Esophagus squamous epithelium (tissue), 5 donors: ENCODE results near the gene TNS1. TPM values are rescaled to one million over a fixed set of nuclear protein-coding genes. Genes with fewer than 3 reads are reported as not detected.
A peak's percentile ranks its signal among the peaks of the same experiment; 100 is the strongest.

Experiments
- DNase-seq: peaks from one replicate; lab custom pipeline; 2025; lab: John Stamatoyannopoulos, UW
- H3K27ac ChIP-seq, 4 donors: fragments of 200-600 bp; sonication (generic); one replicate each; pipeline ENCODE4 v1.5.1; 2016 to 2019; ENCODE audit warnings: mild to moderate bottlenecking in 1 of 4
- H3K27me3 ChIP-seq, 4 donors: fragments of 200-600 bp; sonication (generic); 1 replicate in 3 of 4; 2 replicates in 1 of 4; pipeline versions ENCODE4 v1.5.1 to v1.6.0; 2017 to 2021; ENCODE audit warnings: antibody characterized with exemption in 1 of 4
- H3K36me3 ChIP-seq, 3 donors: fragments of 200-600 bp; sonication (generic); one replicate each; pipeline ENCODE4 v1.5.1; 2016 to 2019
- H3K4me1 ChIP-seq, 3 donors: fragments of 200-600 bp; sonication (generic); one replicate each; pipeline ENCODE4 v1.5.1; 2017 to 2019
- H3K4me3 ChIP-seq, 4 donors: fragments of 200-600 bp; sonication (generic); 1 replicate in 3 of 4; 2 replicates in 1 of 4; pipeline ENCODE4 v1.5.1; 2016 to 2019; ENCODE audit warnings: mild to moderate bottlenecking in 2 of 4, moderate library complexity in 1 of 4
- H3K9me3 ChIP-seq, 3 donors: fragments of 200-600 bp; sonication (generic); one replicate each; pipeline ENCODE4 v1.5.1; 2016 to 2019
- CTCF ChIP-seq, 6 experiments: fragments of 450-650 bp in 4 of 6; fragments of 200-600 bp in 2 of 6; sonication (generic) in 2 of 6; IDR thresholded peaks; one replicate each; pipeline ENCODE4 v1.5.1; 2016 to 2019; ENCODE audit warnings: antibody characterized with exemption in 6 of 6, mild to moderate bottlenecking in 4 of 6, moderate library complexity in 4 of 6
- POLR2A ChIP-seq, 4 donors: fragments of 450-650 bp; IDR thresholded peaks; one replicate each; pipeline ENCODE4 v1.6.1; 2017; ENCODE audit warnings: antibody characterized with exemption in 4 of 4, mild to moderate bottlenecking in 4 of 4, moderate library complexity in 3 of 4
- WGBS, 2 donors: methylation state at CpG; one replicate each; pipeline ENCODE4 v1.1.5; 2018; 5-methylcytosine and 5-hydroxymethylcytosine counted together
- intact Hi-C: fragments of 100-400 bp; cut with DNase I; formaldehyde crosslinking; loops from one replicate; pipeline ENCODE4 v1.15.0; 2022
- total RNA-seq, 4 donors: library from RNA; depleted of rRNA; stranded (reverse); fragments of >200 nt; gene quantifications; one replicate each; pipeline ENCODE4 v1.1.0, GENCODE V29; 2016
- donor health status: DM: yes; HTN: yes; CAD: no.

The TNS1 gene
- total RNA-seq, 4 donors from 2014 or later = 34.7 to 201 (median 59.2) TPM

- DNase-seq = no peak
- H3K4me3 ChIP-seq = no peak overlapping the region
- TF ChIP-seq CTCF (IDR thresholded peaks at IDR 0.05) (no peak), POLR2A (IDR thresholded peaks at IDR 0.05) (no peak)
- H3K36me3 ChIP-seq = peaks cover 0 to 63% (median 14%) of the 10 kb centered on the region in 3 donors
- no peaks in the 10 kb centered on the region for H3K9me3 ChIP-seq
- H3K27ac ChIP-seq = peak overlapping the region in 3 of 4 donors; percentile 28 to 76 (median 66)
- H3K4me1 ChIP-seq = peaks cover 2 to 93% (median 34%) of the 10 kb centered on the region in 3 donors
- WGBS, 2 donors = 76 to 88% methylated on average over 1 to 3 of the region's 14 CpGs
- intact Hi-C loops = no loop called here
- H3K27me3 ChIP-seq = no peaks in the 10 kb centered on the region
Observed at GRCh38 chr2:217822296-217823252, 180.2 kb downstream of the TNS1 start.

- WGBS, 2 donors = 86 to 91% methylated on average over 4 to 6 of the region's 12 CpGs
- intact Hi-C loops = no loop called here
- DNase-seq = no peak
- Histone ChIP-seq H3K4me1 (peaks cover 0 to 93% (median 33%) of the 10 kb centered on the region in 3 donors), H3K27me3 (no peaks in the 10 kb centered on the region), H3K9me3 (no peaks in the 10 kb centered on the region), H3K4me3 (no peak overlapping the region), H3K27ac (peak overlapping the region in 3 of 4 donors; percentile 28 to 76 (median 66)), H3K36me3 (peaks cover under 1 to 72% (median 15%) of the 10 kb centered on the region in 3 donors)
- TF ChIP-seq CTCF (IDR thresholded peaks at IDR 0.05) (no peak), POLR2A (IDR thresholded peaks at IDR 0.05) (no peak)
Observed at GRCh38 chr2:217821536-217822147, 181.2 kb downstream of the TNS1 start.

GRCh38 chr2:217820904-217821303 lies 181.9 kb downstream of the TNS1 start:
- no peaks in the 10 kb centered on the region for H3K27me3 ChIP-seq
- H3K27ac ChIP-seq = peak overlapping the region in 2 of 4 donors; percentile 34 to 54
- no peaks in the 10 kb centered on the region for H3K9me3 ChIP-seq
- no peak overlapping the region for H3K4me3 ChIP-seq
- DNase-seq = no peak
- intact Hi-C loops = no loop called here
- H3K36me3 ChIP-seq = peaks cover 4 to 79% (median 15%) of the 10 kb centered on the region in 3 donors
- WGBS, 2 donors = 83 to 91% methylated on average over 3 to 4 of the region's 4 CpGs
- H3K4me1 ChIP-seq = peaks cover 0 to 93% (median 40%) of the 10 kb centered on the region in 3 donors
- no peak for TF ChIP-seq CTCF (IDR thresholded peaks at IDR 0.05)
- TF ChIP-seq POLR2A (IDR thresholded peaks at IDR 0.05) = no peak

GRCh38 chr2:217820091-217820819 lies 182.5 kb downstream of the TNS1 start:
- TF ChIP-seq CTCF (IDR thresholded peaks at IDR 0.05) (no peak), POLR2A (IDR thresholded peaks at IDR 0.05) (no peak)
- Histone ChIP-seq H3K27ac (peak overlapping the region in 3 of 4 donors; percentile 16 to 54 (median 34)), H3K9me3 (no peaks in the 10 kb centered on the region), H3K36me3 (peaks cover 9 to 85% (median 15%) of the 10 kb centered on the region in 3 donors), H3K27me3 (no peaks in the 10 kb centered on the region), H3K4me3 (no peak overlapping the region), H3K4me1 (peaks cover 0 to 93% (median 41%) of the 10 kb centered on the region in 3 donors)
- DNase-seq = no peak
- intact Hi-C loops = no loop called here
- 51 to 57% methylated on average over 4 to 7 of the region's 7 CpGs for WGBS, 2 donors
